Peyer's patch (tissue), 4 donors: ENCODE measurements around the gene TCF12.

Experiments
- CTCF ChIP-seq, 6 experiments: fragments of 450-650 bp in 4 of 6; fragments of 200-600 bp in 2 of 6; sonication (generic) in 1 of 6; IDR thresholded peaks; one replicate each; pipeline ENCODE4 v1.5.1; 2017 to 2019; ENCODE audit warnings: antibody characterized with exemption in 6 of 6, mild to moderate bottlenecking in 3 of 6, moderate library complexity in 1 of 6
- POLR2A ChIP-seq, 2 donors: fragments of 450-650 bp; IDR thresholded peaks; one replicate each; pipeline ENCODE4 v1.5.1; 2017; ENCODE audit warnings: antibody characterized with exemption in 2 of 2, mild to moderate bottlenecking in 2 of 2, moderate library complexity in 2 of 2

- TF ChIP-seq CTCF (IDR thresholded peaks at IDR 0.05) (no peak), POLR2A (IDR thresholded peaks at IDR 0.05) (no peak)
Observed at GRCh38 chr15:57183041-57183440, 264.6 kb downstream of the TCF12 start.
